HUDEP-2 (cell line): ENCODE data around the gene RHCG.

Source experiments
- DNase-seq, 76 experiments: peaks; one replicate each; lab custom pipeline; 2025; ENCODE audit not compliant: unreplicated experiment in 76 of 76; lab: John Stamatoyannopoulos, UW

The RHCG gene

DNA sequence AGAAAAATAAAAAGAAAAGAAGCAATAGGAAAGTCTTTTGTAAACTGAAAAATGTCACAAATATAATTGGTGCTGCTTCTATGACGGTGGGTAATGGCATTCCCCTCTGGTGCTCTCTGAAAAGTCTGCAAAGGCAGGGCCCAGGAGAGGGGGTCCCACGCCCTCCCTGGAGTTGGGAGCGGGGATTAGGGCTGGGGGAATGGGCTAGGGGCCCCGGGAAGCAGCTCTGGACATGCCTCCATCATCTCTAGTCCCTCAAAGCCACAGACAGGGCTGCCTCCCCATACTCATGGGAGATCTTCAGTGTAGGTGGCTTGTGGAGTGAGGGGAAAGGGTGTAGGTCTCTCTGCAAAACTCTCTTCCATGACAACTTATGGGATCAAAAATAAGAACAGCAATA is 7.8 kb upstream of the RHCG start:
- DNase-seq: no peak

DNA sequence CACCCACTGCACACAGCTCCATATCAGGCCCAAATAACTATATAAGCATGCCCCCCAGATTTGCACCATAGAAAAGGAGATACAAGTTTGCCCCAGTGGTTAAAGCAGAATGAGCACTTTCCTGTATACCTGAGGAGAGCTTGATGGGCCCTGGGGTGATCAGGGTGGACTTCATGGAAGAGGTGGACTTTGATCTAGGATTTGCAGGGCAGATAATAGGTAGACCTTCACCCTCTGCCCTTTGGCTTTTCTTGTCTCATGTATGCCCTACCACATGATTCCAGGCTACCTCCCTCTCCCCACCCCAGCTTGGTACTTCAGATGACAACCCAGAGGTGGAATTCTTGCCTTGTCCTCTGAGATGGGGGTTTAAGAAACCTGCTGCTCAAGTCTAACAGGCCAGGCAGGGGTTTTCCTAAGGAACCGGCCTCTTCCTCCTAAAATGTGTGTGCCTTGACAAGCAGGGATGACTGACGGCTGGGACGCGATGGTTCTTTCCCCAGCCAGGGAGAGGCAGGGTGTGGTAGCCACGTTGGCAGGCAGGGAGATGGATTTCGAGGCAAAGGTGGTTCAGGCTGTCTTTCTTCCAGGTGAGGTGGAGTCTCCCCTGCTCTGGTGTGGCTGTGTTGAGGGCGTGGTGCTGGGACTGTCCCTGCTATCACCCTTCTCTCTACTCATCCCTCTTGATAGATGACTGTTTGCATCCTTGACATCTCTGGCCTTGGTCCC is 6.6 kb upstream of the RHCG start:
- no peak for DNase-seq

DNA sequence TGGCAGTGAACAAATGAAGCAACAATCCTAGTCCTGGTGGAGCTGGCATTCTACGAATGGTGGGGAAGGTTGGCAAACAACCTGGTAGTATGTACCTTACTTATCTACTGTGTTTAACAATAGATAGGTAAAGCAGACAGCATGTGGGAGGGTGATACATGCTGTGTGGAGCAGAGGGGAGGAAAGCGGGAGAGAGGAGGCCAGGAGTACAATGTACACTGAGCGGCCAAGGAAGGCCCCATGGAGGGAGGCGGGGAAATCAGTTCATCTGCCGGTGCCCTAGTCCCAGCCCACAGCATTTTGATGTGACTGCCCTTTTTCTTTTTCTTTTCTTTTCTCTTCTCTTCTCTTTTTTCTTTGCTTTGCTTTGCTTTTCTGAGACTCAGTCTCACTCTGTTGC is 5.3 kb upstream of the RHCG start:
- no peak for DNase-seq

DNA sequence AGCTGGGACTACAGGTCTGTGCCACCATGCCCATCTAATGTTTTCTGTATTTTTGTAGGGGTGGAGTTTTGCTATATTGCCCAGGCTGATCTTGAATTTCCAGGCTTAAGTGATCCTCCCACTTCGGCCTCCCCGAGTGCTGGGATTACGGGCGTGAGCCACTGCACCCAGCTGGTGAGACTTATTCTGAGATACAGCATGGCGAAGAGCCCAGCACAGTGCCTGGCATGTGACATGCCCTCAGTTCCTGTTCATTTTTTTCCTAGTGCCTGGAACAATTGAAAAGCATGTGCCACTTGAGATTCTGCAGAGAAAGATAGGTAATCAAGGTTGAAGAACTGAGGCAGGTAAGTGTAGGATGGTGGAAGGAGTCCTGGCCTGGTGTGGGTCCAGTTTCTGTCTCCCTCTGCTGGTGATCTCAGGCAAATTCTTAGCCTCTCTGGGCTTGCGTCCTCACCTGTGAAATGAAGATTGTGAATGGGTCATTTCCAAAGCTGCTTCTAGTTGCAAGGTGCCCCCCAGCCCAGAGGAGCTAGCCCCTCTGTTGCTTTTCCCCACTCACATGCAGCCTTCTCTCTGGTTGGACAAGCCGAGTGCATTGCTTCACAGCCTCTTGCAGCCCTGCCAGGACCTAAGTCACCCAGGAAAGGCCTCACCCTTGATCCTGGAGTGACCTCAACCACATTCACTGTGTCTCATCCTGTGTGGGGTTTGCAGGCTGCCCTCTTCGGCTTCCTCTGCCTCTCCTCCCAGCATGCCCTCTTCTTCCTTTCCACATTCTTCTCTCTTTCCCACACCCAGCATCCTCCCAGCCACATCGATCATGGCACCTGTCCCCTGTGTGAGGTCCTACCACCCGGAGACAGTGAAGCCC is 4.3 kb upstream of the RHCG start:
- peak in 1 of 76 experiments; percentile 3 for DNase-seq

DNA sequence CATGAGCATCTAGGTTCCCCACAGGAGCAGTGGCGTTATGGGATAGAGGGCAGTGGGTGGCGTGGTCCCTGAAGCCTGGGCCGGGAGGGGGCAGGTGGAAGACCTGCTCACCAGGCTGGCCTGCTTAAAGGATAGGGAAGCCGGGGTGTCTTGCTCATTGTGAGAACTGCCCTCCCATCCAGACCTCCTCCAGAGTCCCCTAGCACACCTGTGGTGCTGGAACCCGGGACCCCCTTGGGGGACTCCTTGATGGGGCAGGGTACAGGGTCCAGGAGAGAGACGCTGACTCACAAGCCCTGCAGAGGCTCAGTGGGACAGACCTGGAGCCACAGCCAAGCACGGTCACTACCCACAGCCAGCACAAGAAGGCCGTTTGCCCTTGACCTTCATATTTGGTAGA is 2.8 kb upstream of the RHCG start:
- no peak for DNase-seq

DNA sequence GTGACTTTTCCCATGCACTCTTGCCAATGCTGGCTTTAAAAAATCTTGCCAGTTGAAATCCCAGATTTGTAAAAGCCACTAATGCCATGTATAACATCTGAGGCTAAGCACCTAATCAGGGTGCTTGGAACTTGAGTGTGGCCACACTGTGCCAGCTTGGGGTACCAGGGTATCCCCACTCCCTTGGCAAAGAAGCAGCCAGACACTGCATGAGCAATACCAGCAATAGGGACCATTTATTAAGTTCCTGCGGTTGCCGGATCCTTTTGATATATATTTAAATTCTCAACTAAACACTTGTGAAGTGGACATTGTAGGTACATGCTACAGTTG is 2.2 kb upstream of the RHCG start:
- no peak for DNase-seq

DNA sequence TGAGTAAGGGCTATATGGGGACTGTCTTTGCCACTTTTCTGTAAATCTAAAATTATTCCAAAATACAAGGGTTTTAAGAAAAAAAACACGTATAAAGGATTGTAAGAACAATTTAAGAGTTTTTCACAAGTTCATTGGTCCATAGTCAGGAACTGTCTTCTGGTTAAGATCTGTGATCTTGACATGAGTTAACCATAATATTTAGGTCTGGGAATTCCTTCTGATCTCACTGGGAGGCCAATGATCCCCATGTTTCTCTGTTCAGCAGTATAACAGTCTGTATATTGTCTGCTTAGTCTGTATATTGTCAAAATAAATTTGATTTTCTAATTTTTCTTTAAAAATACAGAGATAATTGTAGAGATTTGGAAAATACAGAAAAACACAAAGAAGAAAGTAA is 848 bp upstream of the RHCG start:
- DNase-seq: no peak

DNA sequence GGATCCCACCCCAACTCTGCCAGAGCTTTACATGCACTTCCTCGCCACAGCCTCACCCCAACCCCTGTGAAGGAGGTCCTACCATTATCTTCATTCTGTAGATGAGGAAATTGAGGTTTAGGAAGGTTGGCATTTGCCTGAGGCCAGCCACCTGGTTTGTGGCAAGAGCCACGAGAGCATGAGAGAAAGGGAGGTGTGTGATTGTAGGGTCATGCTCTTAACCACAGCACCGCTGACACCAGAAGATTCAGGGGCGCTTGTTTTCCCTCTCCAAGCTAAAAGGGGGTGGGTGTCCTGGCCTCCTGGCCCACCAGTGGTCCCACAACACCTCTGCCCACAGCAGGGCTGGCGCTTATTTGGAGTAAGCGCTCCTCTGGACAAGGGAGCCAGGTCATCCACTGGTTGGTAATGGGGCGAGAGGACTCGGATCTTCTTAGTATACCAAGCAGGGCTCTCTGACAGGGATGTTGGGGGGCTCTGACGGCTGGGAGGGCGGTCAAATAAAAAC is 691 bp downstream of the RHCG start:
- DNase-seq: no peak

DNA sequence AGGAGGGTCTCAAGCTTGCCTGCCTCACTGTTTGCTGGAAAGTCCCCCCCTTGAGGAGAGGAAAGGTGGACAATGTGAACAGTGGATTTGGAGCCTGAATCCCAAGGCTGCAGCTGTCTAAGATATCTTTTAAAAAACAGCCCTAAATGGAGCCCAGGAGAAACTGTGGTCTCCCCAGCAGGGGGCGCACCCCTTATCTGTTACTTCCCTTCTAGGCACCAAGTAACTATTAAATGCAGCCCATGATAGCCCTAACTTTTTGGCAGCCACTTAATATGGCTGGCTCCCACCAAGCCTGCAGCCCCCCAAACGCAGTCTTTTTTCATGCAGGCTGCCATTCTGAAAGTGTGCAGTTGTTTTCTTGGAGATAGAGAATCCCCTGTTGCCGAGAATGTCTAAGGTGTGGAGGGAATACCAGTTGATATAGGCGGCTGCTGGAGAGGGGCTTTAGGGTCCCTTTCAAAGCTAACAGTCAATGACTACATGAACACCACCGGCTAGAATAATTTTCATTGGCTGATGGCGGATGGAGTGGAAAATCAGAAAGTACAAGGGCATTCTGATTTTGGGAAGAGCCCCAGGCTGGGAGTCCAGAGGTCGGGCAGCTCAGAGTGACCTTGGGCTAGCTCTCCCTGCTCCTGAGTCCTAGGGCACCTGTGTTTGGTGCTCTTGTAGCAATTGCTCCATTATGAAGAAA is 1.3 kb downstream of the RHCG start:
- peak in 35 of 76 experiments; percentile 7 to 59 (median 19) for DNase-seq

DNA sequence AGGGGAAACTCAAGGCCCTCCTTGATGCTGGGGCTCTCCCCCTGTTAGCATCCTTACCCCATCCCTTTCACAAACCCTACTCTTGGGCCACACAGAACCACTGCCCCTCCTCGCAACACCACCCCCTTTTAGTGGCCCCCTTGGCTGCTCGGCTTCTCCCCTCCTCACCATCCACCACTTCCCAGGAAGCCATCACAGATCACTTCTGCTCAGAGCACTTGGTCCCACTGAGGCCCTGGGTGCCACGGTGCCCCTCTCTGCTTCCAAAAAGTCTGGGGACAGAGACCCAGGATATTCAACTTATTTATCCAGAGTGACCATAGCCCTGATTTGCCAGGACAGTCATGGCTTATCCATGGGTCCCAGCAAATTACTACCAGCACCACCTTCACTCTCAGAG is 2.4 kb downstream of the RHCG start:
- DNase-seq: no peak

DNA sequence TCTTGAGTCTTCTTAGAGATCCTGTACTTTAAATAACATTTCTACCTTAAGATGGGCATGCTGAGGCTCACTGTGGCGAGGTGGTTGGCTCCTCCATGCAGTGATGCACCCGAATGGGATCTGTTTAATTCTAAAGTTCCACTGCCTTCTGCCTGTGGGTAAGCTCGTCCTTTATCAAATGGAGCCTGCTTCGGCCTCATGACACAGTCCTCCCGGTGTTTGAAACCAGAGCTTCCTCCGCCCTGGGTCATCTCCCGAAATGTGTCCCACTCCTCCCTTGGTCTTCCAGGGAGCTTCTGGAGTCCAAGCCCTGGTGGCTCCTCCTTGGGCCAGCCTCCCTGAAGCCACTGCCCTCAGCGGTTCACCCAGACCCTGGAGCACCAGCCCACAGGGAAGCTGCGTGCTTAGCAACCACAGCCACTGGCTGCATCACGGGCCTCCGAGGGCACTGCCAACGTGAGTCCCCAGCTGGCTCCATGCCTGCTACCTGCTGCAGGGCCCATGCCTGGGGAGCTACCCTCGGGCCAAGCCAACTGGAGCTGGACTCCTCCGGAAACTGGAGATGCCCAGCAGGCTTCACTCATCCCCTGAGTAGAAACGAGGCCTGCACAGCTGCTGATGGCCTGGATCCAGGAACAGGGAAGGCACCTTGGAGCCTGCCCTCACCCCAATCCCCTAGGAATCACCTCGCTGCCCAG is 3.3 kb downstream of the RHCG start:
- no peak for DNase-seq

DNA sequence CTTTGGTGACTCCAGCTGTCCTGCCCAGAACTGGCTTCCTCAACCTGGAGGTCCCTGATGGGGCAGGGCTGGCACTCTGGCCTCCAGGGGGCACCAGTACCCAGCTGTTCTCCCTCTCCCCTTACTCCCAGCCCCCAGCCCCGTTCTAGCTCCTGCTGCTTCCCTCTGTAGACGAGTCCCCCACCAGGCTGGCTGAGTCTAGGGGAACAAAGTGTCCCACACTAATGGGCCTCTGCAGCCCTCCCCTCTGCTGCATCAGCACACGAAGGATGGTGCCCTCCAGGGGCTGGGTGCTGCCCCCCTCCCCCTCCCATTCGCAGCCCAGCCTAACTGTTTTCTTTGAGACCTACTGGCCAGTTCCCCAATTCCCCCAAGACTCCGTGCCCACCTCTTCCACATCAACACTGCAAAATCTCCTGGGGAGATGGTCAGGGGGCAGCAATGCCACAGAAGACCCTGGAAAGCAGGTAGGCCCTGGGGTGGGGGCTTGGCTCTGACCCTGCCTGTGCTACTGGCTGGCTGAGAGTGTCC is 4.2 kb downstream of the RHCG start:
- no peak for DNase-seq

DNA sequence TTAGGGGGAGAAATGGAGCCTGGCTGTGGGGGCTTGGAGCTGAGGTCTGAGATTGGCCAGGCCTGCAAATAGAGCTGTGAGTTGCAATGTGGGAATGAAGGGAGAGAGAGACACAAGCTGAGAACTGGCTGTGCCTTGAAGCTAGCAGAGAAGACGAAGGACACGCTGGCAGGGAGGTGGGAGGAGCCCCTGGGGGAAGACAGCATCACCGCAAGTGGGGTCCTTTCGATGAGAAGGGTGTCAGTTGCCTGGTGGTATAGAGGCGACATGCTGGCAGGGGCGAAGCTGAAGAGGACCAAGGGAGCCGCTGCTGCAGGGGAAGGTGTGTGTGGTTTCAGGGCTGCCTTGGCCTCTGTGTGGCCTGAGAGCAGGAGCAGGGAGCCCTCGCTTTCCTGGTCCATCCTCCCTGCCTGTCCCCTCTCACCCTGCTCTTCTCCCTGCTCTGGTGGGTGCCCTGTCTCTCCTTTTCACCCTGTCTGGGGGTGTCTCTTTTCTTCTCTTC is 5.5 kb downstream of the RHCG start:
- no peak for DNase-seq

DNA sequence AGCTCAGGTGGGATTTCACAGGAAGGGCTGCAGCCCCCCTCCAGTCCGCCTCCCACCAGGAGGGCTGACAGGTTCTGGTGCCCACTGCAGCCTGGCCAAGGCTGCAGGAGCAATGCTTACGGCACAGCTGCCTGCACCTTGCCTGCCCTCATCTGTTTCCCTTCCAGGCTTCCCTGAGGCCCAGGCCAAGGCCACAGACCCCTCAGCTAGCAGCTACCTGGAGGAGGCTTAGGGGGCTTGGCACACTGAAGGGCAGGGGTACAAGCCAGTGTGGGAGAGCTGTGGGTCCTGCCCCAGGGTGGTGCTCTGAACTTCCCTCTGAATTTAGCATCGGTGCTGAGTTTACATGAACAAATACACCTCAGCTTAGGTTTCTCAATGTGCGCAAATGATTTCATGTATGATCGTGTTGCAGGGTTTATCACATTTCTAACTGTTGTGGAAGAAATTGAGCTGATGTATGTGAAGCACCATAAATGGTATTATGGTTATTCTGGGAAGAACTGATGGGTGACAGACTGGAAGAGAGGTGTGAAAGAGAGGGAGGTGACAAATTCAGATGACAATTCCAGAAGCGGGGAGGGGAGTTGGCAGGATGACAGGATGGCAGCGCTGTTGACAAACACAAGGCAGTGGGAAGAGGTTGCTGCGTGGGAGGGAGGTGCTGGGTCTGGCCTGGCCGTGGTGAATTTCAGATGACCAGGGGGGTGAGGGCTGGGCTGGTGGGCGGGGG is 6.1 kb downstream of the RHCG start:
- DNase-seq: no peak

DNA sequence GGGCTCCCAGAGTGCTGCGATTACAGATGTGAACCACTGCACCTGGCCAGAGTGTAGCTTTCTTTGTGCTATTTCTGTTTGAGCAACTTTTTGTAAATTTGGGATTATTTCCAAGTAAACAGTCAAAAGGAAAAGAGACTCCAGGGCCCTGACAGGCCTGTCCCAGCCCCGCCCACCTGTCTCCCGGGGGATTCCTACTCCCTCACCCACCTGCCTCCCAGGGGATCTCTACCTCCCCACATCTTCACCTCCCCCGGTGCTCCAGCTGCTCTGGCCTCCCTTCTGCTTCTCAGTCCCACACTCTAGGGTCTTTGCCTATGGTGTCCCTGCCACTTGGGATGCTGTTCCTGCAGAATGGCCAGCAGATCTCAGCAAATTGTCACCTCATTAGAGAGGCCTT is 7.0 kb downstream of the RHCG start:
- no peak for DNase-seq

DNA sequence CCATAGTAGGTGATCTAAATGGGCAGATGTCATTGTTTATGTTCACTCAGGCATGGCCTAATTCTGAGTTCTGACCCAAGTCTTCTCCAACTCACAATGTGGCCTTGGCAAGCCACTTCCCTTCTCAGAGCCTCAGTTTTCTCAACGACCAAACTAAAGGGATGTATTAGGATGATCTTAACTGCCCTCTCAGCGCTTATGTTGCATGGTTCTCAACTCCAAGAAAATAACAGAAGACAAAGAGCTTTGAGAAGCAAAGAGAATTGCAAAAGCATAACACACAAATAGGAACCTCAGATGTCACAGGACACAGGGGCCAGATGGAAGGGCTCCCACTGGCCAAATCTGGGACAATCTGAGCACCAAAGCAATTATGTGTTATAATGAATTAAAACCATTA is 8.6 kb downstream of the RHCG start:
- no peak for DNase-seq

DNA sequence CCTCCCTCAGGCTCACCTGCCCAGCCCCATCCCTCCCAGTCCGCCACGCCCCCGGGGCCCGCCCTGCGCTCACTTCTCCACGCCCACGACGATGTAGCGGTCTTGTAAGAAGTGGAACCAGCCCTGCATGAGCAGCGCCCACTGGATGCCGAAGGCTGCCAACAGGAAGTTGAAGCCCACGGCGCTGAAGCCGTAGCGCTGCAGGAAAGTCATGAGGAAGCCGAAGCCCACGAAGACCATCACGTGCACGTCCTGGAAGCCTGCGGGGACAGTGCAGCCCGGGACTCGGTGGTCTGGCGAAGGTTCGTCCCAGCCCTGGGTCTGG is 9.7 kb downstream of the RHCG start:
- DNase-seq: peak in 4 of 76 experiments; percentile 3 to 22 (median 10)

DNA sequence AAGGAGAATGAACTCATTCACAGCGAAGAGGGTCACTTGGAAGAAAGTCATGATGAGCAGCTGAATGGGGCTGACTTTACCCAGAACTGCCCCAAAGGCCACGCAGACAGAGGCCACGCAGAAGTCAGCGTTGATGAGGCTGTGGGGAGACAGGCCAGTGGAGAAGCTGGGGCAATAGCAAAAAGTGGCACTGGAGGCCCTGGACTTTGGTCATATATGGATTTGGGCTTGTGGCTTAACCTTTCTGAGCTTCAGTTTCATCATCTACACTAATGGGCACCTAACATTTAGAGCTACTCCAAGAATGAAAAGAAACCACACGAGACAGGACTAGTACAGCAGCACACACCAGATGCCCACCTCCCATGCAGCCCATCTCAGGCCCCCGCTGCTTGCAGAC is 13.3 kb downstream of the RHCG start:
- DNase-seq: no peak

DNA sequence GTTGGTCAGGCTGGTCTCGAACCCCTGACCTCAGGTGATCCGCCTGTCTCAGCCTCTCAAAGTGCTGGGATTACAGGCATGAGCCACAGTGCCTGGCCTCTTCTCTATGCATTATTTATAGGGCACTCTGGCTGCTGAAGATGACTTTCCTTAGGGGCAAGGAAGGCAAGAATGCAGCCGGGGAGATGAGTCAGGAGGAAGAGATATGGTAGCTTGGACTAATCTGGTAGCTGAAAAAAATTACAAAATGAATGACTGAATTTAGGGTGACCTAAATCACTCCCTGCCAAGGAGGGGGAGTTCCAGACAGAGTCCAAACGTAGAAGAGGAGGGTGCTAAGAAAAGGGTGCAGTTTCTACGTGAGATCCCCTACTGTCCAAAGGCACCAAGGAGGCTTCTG is 14.2 kb downstream of the RHCG start:
- DNase-seq: no peak

DNA sequence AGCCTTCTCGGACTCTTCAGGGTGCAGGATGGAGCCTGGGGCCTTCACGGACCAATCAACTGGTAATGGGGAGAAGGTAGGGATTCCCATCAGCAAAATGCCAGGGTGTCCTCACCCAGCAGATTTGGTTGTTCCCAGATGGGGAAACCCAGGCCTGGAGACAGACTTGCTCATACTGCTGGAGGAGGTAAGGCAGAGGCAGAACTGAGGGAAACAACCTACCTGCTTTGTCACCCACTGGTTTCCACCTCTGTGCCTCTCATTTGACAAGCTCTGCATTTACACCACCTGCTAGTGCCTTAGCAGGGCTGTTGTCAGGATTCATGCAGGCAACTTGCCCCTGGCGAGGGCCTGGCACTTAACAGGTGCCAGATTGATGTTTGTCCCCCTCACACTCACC is 15.9 kb downstream of the RHCG start:
- DNase-seq: no peak
